GM12891 (cell line): ENCODE measurements around the gene MYH13.

ENCODE experiments used
- DNase-seq: peaks from one replicate; pipeline ENCODE4 v3.0.0; 2011; ENCODE audit warnings: low spot score; ENCODE audit not compliant: insufficient read length
- FAIRE-seq: peaks from 2 replicates; lab custom pipeline; 2011; peaks lifted over from hg19 to GRCh38; lab: Jason Lieb, UNC
- PAX5 ChIP-seq: IDR thresholded peaks from 2 replicates; pipeline ENCODE4 v1.6.1; 2011; ENCODE audit warnings: low read length, moderate library complexity, mild to moderate bottlenecking; ENCODE audit not compliant: insufficient read depth, severe bottlenecking
- POLR2A ChIP-seq: IDR thresholded peaks from 2 replicates; pipeline ENCODE4 v1.6.1; 2011; ENCODE audit warnings: low read depth, low read length, control low read depth
- POLR2AphosphoS5 ChIP-seq: IDR thresholded peaks from 2 replicates; pipeline ENCODE4 v1.6.1; 2011; ENCODE audit warnings: low read depth, low read length, control low read depth
- POU2F2 ChIP-seq: IDR thresholded peaks from 2 replicates; pipeline ENCODE4 v1.6.1; 2011; ENCODE audit warnings: low read depth, mild to moderate bottlenecking, control low read depth, low read length, moderate library complexity
- SPI1 ChIP-seq: IDR thresholded peaks from 2 replicates; pipeline ENCODE4 v1.6.1; 2011; ENCODE audit warnings: low read depth, low read length, control low read depth
- TAF1 ChIP-seq: IDR thresholded peaks from 2 replicates; pipeline ENCODE4 v1.6.1; 2011; ENCODE audit warnings: low read depth, low read length, control low read depth

MYH13 gene

DNA sequence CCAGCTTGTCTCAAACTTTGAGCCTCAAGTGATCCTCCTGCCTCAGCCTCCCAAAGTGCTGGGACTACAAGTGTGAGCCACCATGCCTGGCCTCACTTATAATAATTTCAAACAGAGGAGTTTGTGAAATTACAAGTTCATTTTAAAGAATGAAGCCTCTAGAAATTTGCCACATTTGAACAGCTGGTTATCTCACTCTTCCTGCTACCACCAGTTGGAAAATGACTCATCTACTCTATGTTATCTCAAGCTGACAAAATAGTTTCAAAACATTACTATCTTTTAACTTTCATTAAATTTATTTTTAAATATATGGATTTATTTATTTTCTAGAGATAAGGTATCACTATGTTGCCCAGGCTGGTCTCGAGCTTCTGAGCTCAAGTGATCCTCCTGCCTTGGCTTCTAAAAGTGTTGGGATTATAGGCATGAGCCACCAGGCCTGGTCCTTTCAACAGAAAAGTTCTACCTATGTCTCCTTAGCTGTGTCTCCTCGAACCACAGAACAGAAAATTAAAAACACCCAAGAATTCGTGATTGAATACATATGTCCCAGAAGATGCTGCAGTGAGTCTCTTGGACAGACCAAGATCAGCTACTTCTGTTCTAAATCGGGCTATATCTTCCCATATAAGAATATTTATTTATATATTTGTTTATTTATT, 47.6 kb downstream of the MYH13 start:
- no peak for TF ChIP-seq SPI1
- TF ChIP-seq POU2F2, result no peak
- TF ChIP-seq PAX5, result no peak
- TF ChIP-seq POLR2AphosphoS5, result no peak
- no peak for TF ChIP-seq POLR2A
- no peak for TF ChIP-seq TAF1
- FAIRE-seq, result no peak

DNA sequence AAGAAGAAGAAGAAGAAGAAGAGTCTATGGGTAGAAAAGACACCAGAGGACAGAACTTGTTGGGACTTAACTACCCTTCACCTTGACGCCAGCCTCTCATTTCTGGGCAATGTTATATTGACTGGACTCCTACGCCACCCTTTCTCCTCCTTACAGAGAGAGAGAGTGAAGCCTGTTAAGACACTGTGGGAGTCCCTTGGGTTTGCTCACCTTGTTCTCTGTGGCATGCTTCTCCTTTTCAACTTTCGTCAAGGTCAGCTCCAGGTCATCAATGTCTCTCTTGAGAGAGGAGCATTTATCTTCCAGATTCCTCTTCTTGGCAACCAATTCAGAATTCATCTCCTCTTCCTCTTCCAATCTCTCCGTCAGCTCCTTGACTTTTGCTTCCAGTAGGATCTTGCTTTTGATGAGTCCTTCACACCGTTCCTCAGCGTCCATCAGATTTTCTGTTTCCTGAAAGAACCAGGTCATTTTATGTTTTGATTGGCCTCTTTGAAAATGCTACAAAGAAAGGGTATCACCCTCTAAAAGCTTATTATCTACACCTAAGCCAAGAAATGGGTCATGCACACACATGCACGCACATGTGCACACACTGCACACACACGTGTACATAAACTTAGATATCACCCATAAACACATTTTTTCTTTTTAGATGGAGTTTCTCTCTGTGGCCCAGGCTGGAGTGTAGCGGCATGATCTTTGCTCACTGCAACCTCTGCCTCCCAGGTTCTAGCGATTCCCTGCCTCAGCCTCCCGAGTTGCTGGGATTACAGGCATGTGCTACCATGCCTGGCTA, 48.8 kb downstream of the MYH13 start:
- TF ChIP-seq PAX5 (no peak), SPI1 (no peak), TAF1 (no peak)
- DNase-seq (no peak), FAIRE-seq (no peak)

More for the DNA sequence above, 47.6 kb downstream of the MYH13 start:
- DNase-seq, result no peak

DNA sequence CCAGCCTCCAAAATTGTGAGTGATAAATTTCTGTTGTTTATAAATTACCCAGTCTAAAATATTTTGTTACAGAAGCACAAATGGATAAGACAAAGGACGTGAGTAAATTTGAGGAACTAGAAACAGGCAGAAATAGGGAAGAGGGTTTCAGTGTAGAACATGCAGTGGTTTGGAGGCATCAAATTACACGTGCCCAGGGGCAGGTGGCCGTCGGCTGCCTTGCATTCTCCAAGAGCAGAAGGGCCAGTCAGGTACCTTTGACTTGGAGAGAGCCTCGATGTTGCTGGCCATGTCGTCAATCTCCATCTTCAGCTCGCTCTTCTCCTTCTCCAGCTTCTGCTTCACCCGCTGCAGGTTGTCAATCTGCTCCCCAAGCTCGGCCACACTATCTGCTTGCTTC, 54.3 kb downstream of the MYH13 start:
- TF ChIP-seq PAX5, result no peak
- TF ChIP-seq SPI1, result no peak
- no peak for TF ChIP-seq POLR2AphosphoS5
- no peak for TF ChIP-seq POLR2A
- TF ChIP-seq POU2F2, result no peak
- FAIRE-seq (no peak), DNase-seq (no peak)

DNA sequence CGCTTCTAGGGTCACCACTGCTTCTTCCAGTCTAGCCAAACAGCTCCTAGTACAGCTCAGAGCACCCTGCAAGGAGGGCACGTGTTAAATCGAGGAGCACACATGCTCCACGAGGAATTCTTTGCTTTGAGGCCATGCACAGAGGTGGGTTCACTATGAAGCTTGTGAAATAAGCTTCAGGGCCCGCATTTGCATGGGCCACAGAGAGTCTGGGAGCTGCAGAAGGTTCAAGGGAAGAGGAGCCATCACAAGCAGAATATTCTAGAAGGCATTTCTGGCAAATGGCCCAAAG, 55.3 kb downstream of the MYH13 start:
- TF ChIP-seq TAF1 (no peak), POLR2A (no peak), PAX5 (no peak), POLR2AphosphoS5 (no peak), SPI1 (no peak), POU2F2 (no peak)

DNA sequence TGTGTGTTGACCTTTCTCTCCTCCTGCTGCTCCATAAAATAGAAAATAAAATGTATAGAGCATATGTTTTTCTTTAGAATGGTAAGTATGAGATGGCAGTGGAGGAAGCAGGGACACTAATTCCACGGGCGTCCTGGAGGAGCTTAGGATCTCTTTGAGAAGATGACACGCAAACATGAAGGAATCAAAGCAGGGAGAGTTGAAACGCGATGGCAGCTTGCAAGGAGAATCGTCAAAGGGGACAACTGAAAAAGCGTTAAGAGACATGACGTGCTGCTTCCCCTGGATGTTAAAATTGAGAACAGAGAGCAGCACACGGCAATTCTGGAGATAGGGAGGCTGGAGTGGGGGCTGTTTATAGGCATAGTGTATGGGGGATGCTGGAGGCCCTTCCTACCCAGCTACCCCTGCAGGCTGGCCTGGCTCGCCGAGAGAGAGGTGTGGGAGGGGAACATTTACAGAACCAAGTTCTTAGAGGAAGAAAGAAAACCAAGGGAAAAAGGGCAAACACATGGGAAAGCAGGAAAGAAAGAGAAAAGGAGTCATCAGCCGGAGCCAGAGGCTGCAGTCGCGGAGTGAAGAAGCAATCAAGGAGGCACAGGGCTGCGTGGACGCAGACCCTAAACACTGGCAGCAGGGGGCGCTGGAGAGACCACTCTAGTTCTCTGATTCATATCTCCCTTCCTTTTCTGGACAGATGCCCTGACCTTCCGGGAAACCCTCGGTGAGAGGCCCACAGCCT, 55.8 kb downstream of the MYH13 start:
- FAIRE-seq (peak; percentile 35), DNase-seq (peak; percentile 33)
- no peak for TF ChIP-seq POLR2A
- TF ChIP-seq POU2F2, result no peak
- TF ChIP-seq POLR2AphosphoS5, result no peak
- TF ChIP-seq PAX5, result no peak
- TF ChIP-seq SPI1, result no peak
- no peak for TF ChIP-seq TAF1

More for the DNA sequence above, 55.3 kb downstream of the MYH13 start:
- DNase-seq (no peak), FAIRE-seq (no peak)

DNA sequence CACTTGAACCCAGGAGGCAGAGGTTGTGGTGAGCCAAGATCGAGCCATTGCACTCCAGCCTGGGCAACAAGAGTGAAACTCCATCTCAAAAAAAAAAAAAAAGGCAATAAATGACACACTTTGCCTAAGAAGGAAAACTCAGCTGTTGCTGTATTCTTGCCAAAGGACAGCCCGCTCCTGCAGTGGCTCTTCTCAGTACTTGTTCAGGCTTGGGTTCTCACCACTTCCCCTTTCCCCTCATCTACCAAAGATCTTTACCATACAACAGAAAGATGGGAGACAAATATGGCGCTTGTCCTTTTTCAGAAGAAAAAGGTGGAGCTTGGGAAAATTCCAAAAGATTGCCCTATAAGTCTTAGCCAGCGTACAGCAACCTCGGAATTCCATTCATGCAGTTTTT, 58.5 kb downstream of the MYH13 start:
- DNase-seq (no peak), FAIRE-seq (no peak)
- TF ChIP-seq POLR2AphosphoS5 (no peak), SPI1 (peak; percentile 57)

DNA sequence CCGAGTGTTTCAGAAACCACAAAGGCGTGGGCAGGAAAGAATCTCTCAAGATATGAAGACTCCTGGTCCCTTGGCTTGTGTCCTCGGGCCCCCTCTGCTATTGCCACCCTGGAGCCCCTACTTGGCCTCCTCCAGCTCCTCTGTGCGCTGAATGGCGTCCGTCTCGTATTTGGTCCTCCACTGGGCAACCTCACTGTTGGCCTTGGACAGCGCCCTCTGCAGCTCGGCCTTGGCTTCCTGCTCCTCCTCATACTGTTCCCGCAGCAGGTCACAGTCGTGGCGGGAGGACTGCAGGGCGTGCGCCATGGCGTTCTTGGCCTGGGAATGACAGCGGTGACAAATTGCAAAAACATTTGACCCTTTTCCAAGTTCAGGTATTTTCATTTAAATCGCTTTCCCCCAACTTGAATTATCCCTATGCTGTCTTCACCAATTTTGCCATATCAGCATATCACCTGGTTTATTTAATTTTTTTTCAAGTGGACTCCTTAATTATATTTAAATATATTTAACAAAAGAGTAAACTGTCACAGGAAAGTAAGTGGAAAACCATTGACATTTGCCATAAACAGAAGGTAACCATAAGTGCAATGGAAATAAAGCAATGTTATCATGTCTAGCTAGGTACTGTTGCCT, 59.7 kb downstream of the MYH13 start:
- FAIRE-seq (no peak), DNase-seq (no peak)
- TF ChIP-seq POLR2AphosphoS5 (no peak), TAF1 (no peak), POLR2A (no peak), SPI1 (no peak), PAX5 (no peak), POU2F2 (no peak)

DNA sequence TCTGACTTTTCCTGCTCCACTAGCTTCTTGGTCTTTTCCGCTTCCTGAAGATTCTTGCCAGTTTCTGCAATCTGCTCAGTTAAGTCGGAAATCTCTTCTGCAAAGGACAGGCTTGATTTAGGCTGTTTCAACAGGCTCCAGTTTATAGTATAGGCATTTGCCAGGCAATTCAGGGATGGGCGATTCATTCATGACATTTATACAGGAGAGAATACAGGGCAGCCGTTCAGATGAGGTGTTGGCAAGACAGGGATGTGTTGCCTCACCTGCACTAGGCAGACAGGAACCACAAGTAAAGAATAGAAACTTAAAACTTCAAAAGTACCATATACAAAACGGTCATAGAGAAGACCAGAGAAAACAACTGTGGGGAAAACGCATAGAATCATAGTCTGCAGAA, 61.7 kb downstream of the MYH13 start:
- DNase-seq (no peak), FAIRE-seq (no peak)
- TF ChIP-seq POLR2A (no peak), TAF1 (no peak), PAX5 (no peak), SPI1 (no peak), POU2F2 (no peak), POLR2AphosphoS5 (no peak)
